NCI-H526 (cell line): ENCODE measurements around the gene PROC.

Experiments used
- DNase-seq, 2 experiments: peaks; one replicate each; lab custom pipeline; 2025; lab: John Stamatoyannopoulos, UW

PROC gene

DNA sequence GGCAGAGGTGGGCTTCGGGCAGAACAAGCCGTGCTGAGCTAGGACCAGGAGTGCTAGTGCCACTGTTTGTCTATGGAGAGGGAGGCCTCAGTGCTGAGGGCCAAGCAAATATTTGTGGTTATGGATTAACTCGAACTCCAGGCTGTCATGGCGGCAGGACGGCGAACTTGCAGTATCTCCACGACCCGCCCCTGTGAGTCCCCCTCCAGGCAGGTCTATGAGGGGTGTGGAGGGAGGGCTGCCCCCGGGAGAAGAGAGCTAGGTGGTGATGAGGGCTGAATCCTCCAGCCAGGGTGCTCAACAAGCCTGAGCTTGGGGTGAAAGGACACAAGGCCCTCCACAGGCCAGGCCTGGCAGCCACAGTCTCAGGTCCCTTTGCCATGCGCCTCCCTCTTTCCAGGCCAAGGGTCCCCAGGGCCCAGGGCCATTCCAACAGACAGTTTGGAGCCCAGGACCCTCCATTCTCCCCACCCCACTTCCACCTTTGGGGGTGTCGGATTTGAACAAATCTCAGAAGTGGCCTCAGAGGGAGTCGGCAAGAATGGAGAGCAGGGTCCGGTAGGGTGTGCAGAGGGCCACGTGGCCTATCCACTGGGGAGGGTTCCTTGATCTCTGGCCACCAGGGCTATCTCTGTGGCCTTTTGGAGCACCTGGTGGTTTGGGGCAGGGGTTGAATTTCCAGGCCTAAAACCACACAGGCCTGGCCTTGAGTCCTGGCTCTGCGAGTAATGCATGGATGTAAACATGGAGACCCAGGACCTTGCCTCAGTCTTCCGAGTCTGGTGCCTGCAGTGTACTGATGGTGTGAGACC lies at the start of gene PROC:
TSS of gene PROC (plus strand) at position 128 of the 812 bp plus-strand sequence. CDS start 1,516 bp downstream, outside the sequence.
- DNase-seq: no peak

DNA sequence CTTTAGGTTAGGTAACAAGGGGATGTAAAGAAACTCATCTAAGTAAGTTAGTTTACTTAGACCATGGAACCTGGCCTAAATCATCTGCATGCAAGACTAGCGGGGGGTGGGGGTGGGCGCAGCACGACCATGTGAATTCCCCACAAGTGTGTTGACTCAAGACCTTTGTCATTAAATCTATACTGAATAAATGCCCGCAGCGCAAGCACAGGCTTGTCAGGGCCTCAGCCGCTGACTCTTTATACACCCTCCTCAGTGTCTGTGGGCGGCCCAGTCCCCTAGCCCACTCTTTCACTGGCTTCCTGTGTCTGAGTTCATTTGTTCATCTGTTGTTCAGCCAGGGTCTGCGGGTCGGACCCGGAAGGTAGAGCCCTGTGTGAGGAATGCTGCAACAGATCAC lies 48.2 kb upstream of the PROC start:
- no peak for DNase-seq

DNA sequence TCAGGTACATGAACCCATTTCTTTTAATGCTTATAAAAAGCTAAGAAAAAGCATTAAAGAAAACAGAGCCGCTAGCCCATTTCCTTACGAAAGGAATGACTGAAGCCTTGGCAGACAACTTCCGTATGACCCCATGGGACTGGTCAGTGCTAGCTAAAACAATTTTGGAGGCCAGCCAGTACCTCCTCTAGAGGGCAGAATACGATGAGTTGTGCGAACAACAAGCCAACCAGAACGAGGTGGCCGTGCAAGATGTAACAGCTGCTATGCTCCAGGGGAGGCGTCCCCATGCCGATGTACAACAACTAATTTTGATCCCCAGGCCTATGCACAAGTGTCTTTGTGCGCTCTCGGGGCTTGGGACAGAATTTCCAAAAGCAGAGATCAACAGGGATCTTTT lies 47.2 kb upstream of the PROC start:
- DNase-seq: no peak

DNA sequence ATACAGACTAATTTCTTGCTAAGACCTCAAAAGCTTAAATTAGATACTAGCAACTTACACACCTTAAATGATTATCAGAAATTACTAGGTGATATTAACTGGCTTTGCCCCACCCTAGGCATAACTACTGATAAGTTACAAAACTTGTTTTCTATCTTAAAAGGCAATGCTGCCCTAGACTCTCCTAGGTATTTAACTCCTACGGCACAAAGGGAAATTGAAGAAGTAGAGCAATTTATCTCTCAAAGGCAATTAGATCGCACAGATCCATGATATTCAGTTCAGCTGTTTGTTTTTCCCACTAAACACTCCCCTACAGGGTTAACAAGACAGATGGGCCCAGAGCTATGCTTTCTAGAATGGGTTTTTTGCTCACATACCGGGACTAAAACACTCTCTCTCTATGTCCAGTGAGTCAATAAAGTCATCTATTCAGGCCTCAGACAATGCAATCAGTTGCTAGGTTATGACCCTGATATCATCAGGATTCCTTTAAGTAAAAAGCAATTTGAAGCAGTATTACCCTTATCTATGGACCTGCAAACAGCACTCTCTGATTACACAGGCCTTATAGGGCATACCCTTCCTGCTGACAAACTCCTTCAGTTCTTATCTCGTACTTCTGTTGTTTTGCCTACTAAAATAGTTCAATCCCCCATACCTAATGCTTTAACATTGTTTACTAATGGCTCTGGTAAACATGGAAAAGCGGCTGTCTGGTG lies 44.7 kb upstream of the PROC start:
- no peak for DNase-seq

DNA sequence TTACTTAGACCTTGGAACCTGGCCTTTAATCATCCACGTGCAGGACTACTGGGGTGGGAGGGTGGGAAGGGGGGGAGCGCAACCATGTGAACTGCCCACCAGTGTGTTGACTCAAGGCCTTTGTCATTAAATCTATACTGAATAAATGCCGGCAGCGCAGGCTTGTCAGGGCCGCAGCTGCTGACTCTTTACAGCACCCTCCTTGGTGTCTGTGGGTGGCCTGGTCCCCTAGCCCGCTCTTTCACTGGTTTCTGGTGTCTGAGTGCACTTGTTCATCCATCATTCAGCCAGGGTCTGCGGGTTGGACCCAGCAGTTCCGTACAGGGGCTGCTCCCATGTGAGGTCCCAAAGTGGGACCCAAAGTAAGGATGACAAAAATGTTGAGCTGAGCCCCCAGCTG lies 42.0 kb upstream of the PROC start:
- DNase-seq: no peak

DNA sequence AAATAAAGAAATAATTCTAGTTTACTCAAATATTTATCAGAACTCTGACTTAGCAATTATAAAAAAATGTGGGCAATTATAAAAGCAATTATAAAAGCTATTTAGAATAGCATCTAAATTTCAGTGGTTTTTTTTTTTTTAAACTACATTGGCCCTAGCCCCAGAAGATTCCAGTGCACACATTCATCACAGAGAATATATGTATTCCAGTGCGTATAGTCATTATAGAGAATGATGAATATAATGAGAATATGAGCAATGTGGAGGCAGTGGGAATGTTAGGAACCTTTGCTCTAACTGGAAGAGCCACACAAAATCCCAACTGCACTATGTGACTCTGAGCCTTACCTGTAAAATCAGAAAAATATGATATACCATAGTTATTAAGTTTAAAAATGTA lies 41.0 kb upstream of the PROC start:
- DNase-seq: no peak

DNA sequence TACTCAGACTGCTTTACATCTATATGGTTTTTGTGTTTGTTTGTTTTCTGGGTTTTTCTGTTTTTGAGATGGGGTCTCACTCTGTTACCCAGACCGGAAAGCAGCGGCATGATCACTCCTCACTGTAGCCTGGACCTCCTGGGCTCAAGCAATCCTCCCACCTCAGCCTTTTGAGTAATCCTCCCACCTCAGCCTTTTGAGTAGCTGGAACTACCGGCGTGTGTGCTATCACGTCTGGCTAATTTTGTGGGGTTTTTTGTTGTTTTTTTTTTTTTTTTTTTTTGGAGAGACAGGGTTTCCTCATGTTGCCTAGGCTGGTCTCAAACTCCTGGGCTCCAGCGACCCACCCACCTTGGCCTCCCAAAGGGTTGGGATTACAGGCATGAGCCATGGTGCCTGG lies 39.5 kb upstream of the PROC start:
- DNase-seq: no peak

DNA sequence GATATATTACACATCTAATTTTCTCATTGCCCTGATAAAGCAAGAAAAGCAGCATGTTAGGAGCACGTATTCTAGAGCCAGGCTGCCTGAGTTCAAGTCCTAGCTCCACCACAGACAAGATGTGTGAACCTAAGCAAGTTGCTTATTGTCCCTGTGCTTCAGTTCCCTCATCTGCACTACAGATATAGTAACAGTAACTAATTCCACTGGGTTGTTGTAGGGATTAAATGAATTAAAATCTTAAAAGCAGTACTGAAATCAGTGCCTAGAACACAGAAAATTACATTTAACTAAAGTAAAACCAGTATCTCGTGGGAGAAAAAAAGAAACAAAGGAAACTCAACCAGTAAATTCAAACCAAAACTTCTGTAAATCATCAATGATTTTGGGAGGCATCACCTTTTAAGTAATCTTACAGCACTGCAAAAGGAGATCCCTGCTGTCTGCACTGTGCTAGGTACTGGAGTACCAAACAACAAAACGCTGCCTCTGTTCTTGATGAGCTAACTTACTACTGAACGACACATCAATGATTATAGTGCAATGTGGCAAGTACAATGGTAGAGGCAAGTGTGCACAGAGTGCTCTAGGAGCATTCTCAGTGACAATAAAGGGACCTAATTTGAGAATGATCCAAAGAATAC lies 38.4 kb upstream of the PROC start:
- DNase-seq: no peak

DNA sequence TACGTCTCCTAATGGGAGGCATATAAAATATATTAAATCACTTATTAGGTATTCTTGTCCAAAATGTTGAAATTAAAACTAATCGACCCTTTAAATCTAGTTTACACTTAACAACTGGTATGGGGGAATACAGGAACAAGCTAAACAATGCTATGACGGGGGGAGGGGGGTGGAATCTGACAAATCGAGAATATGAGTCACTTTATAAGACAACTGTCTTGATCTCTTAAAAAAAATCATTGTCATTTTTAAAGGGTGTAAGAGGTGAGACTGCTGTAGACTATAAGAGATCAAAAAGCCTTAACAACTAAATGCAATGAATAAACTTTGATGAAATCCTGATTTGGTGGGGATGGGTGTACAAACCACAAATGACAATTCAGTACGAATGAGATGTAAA lies 36.5 kb upstream of the PROC start:
- DNase-seq: no peak

DNA sequence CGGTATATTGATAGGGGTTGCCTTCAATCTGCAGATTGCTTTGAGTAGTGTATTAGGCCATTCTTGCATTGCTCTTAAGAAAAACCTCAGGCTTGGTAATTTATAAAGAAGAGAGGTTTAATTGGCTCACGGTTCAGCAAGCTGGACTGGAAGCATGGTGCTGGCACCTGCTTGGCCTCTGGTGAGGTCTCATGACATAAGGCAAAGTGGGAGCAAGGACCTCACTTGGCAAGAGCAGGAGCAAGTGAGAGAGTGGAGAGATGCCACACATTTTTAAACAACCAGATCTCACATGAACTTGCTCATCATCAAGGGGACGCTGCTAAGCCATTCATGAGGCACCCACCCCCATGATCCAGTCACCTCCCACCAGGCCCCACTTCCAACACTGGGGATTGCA lies 35.4 kb upstream of the PROC start:
- DNase-seq: no peak

DNA sequence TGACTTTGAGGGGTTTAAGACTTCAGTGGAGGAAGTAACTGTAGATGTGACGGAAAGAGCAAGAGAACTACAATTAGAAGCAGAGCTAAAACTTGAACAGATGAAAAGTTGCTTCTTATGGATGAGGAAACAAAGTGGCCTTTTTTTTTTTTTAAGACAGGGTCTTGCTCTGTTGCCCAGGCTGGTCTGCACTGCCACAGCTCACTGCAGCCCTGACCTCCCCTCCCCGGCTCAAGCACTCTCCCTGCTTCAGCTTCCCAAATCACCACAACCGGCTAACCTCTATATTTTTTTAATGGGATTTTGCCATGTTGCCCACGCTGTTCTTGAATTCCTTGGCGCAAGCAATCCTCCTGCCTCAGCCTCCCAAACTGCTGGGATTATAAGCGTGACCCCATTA lies 33.7 kb upstream of the PROC start:
- DNase-seq: no peak

DNA sequence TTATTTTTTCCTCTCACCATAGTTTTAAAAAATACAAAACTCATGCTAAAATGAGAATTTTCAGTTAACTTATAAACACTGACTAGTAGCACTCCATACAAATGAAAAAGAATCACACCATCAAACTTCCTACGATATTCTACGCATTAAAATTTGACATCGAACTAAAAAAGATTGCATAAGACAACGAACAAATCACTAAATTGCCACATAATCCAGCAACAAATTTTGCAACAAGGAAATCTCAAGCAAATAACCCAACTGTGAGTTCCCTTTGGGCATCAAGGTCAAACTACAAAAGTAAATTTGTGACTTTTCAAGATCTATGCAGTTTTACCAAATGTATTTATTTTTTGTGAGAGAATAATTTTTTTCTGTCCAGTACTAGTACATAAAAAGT lies 32.0 kb upstream of the PROC start:
- DNase-seq: no peak

DNA sequence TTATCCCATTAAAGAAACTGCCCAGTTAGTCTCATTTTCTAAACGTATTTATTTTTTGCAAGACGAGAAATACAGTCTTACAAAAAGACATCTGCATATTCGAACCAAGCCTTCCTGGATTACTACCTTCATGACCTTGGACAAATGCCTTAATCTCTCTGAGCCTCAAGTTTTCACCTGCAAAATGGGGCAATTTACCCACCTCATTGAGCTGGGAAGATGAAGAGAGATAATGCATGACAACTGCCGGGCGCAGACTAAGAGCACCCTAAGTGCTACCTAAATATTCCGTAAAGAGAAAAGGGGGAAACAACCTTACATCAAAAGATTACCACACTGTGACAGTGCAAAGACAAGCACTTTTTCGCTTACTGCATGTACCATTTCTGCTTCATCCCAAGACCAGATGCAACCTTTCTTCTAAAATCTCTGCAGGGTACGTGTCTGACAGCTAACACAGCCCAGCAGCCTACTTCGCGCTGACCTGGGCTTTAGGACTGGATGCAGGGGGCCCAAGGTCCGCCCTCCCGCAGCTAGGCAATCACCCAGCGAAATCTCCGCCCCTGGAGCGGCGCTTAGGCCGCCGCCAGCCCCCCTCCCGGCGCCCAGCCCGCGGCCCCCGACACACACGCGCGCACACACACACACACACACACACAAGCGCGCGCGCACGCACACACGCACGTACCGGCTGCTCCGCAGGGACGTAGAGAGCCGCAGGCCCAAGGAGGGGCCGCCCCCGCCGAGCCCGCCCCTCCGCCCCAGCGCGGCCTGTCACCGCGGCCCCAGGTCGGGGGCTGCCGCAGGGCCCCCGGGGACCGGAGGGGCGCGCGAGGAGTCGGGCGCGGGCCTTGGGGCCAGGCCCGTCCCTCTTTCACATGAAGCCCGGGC lies 31.2 kb upstream of the PROC start:
- DNase-seq: peak; percentile 74 to 92

DNA sequence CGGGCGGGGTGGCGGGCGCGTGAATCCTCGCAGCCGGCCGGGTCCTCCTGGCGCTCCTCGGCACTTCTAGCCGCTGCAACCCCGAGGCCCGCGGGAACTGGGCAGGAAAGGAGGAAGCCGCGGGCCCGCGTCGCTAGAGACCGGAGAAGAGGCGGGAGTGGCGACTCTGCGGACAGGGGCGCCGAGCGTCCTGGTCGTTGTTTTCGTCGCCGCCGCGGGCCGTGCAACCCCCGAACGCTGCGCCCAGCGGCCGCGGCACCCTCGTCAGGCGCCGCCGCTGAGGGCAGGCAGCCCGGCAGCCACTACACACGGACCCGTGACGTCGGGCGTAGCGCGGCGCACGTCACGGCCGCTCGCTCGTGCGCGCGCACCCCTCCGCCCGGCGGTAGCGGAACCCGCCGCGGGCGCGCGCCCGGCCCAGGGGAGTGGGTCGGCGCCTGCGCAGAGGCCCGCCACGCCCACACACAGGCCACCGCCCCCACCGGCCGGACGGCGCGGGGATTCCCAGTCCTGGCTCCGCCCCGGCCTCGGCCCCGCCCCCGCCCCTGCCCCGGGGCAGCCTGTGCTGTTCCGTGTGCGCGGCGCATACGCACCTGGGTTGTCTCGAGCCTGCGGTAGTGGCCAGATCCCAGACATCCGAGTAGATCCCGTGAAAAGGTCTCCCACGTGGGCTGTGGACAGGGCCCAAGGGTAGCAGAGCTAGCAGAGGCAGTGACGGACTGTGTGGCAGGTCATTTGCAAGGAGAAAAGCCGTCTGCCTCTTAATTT lies 30.4 kb upstream of the PROC start, which contains the start of gene MAP3K2:
TSS of gene MAP3K2 (minus strand) at position 321 of the 768 bp plus-strand sequence. CDS start 44,846 bp downstream, outside the sequence.
- DNase-seq: peak; percentile 69 to 97

DNA sequence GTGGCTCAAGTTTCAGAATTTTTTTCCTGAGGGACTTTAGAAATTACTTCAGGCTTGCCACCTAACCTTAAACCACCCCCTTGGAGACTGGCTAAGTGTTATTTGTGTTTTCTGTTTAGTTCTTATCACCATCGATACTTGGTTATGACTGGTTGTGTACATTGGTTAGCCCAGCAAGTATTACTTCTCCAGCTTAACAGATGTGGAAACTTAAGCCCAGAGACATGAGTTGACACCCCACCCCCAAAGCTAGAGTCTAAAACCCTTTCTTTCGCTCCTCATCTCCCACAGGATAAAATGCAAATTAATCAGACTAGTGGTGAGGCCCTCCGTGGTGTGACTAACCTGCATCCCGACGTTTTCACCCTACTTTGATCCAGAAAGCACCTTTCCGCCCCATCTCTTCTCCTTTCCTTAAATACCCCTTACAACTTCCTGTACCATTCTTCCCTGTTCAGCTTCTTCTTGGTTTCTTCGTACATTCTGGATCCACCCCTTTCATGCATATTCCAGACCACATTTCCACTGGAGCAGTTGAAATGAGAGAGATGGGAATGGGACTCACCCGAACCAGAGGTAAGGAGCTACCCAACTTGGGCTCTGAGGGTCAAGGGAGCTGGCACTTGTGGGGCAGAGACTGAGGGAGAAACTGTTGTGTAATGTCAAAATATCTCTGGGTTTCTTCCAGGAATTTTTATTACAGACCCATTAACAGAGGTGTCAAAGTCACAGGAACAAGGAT lies 29.6 kb upstream of the PROC start:
- peak in 1 of 2 experiments; percentile 52 for DNase-seq

DNA sequence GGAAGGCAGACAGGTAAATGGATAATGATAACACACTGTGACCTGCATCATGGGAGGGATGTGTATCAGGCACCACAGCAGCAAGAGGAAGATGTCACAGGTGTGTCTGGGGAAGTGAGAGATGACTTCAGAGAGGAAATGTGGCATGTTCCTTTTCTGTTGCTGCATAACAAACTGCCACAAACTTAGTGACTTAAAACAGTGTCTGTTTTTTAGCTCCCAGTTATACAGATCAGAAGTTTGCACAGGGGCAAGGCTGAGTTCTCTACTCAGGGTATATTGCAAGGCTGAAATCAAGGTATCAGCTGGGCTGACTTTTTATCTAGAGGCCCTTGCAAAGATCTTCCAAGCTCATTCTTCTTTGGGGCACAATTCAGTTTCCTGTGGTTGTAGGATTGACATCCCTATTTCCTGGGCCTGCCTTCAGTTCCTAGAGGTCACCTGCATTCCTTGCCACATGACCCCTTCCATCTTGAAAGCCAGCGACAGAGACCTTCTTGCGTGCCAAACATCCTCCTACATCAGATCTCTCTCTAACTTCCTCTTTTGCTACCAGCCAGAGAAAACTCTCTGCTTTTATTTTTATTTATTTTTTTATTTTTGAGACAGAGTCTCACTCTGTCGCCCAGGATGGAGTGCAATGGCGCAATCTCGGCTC lies 28.3 kb upstream of the PROC start:
- DNase-seq: no peak

DNA sequence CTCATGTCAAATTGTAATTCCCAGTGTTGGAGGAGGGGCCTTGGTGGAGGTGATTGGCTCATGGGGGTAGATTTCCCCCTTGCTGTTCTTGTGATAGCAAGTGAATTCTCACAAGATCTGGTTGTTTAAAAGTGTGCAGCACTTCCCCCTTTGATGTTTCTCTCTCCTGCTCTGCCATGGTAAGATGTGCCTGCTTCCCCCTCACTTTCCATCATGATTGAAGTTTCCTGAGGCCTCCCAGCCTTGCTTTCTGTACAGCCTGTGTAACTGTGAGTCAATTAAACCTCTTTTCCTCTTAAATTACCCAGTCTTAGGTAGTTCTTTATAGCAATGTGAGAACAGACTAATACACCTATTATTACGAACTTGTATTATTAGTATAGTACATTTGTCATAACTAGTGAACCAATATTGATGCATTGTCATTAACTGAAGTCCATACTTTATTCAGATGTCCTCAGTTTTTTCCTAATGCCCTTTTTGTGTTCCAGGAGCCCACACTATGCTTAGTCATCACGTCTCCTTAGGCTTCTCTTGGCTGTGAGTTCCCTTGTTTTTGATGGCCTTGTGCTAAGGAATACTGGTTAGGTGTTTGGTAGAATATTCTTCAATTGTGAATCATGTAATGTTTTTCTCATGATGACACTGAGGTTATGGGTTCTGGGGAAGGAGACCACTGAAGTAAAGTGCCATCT lies 25.9 kb upstream of the PROC start:
- DNase-seq: no peak

DNA sequence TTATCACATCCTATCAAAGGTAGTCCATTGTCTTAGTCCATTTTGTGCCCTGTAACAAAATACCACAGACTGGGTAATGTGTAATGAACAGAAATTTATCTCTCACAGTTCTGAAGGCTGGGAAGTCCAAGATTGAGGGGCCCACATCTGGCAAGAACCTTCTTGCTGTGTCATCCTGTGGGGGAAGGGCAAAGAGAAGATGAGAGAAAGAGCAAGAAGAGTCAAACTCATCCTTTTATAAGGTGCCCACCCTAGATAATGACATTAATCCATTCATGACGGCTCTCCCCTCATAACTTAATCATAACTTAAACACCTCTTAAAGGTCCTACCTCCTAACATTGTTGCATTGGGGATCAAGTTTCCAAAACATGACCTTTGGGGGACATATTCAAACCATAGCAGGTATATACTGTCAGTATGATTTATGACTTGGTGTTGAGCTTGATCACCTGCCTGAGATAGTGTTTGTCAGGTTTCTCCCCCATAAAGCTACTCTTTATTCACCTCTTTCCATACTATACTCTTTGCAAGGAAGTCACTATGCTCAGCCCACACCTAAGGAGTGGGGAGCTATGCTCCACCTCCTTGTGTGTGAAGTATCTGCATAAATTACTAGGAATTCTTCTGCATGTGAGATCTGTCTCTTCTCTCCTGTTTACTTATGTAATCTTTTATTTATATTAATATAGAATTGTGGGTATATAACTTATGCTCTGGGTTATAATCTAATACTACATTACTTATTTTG lies 25.2 kb upstream of the PROC start:
- DNase-seq: no peak
